ENCODE data around the gene C1QTNF2.

DNA sequence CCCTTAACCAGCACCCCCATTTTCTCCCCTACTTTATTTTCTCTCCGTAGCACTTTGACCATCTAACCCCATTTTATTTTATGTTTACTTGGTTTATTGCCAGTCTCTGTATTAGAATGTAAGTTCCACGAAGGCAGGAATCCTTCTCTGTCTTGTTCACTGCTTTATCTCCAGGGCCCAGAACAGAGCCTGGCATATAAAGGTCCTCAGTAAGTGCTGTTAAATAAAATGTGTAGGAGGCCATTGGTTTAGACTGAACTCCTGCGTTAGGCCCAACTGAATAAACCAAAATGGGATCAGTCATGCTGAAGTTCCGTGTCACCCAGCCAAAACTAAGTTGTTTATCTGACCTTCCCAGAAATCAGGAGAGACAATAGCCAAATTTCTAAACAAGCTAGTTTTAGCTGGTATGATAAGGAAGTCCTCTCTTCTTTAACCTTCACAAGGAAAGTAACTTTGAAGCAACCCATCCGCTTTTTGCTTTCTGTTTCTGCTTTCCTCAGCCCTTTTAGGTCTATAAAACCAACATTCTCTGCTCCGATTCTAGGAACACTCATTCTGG, 29.0 kb downstream of the C1QTNF2 start:
- TF ChIP-seq, protein P1, sequence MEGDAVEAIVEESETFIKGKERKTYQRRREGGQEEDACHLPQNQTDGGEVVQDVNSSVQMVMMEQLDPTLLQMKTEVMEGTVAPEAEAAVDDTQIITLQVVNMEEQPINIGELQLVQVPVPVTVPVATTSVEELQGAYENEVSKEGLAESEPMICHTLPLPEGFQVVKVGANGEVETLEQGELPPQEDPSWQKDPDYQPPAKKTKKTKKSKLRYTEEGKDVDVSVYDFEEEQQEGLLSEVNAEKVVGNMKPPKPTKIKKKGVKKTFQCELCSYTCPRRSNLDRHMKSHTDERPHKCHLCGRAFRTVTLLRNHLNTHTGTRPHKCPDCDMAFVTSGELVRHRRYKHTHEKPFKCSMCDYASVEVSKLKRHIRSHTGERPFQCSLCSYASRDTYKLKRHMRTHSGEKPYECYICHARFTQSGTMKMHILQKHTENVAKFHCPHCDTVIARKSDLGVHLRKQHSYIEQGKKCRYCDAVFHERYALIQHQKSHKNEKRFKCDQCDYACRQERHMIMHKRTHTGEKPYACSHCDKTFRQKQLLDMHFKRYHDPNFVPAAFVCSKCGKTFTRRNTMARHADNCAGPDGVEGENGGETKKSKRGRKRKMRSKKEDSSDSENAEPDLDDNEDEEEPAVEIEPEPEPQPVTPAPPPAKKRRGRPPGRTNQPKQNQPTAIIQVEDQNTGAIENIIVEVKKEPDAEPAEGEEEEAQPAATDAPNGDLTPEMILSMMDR (IDR thresholded peaks at IDR 0.05) = no peak
- no peak for TF ChIP-seq POLR2A (IDR thresholded peaks at IDR 0.05)
